ENCODE data around the gene IGLL5.

GRCh38 chr22:22931557-22932270 lies 44.1 kb downstream of the IGLL5 start:
- TF ChIP-seq, protein P1, sequence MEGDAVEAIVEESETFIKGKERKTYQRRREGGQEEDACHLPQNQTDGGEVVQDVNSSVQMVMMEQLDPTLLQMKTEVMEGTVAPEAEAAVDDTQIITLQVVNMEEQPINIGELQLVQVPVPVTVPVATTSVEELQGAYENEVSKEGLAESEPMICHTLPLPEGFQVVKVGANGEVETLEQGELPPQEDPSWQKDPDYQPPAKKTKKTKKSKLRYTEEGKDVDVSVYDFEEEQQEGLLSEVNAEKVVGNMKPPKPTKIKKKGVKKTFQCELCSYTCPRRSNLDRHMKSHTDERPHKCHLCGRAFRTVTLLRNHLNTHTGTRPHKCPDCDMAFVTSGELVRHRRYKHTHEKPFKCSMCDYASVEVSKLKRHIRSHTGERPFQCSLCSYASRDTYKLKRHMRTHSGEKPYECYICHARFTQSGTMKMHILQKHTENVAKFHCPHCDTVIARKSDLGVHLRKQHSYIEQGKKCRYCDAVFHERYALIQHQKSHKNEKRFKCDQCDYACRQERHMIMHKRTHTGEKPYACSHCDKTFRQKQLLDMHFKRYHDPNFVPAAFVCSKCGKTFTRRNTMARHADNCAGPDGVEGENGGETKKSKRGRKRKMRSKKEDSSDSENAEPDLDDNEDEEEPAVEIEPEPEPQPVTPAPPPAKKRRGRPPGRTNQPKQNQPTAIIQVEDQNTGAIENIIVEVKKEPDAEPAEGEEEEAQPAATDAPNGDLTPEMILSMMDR (IDR thresholded peaks at IDR 0.05; ENCODE audit: low read depth, low read length), result no peak
- TF ChIP-seq, protein P2, sequence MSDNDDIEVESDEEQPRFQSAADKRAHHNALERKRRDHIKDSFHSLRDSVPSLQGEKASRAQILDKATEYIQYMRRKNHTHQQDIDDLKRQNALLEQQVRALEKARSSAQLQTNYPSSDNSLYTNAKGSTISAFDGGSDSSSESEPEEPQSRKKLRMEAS (IDR thresholded peaks at IDR 0.05; ENCODE audit: low read depth, low read length), result no peak
- TF ChIP-seq POLR2A (IDR thresholded peaks at IDR 0.05; ENCODE audit: extremely low read depth, insufficient read length), result no peak
